ENCODE data around the gene R3HDM4.

R3HDM4 gene

GRCh38 chr19:926589-927350 lies 13.8 kb upstream of the R3HDM4 start:
- Histone ChIP-seq H3K27ac (ENCODE audit: low read depth, low read length, poor library complexity, severe bottlenecking) (no peak overlapping the region), H3K4me1 (ENCODE audit: insufficient read depth, low read length, severe bottlenecking) (peaks cover 21% of the 10 kb centered on the region), H3K4me2 (ENCODE audit: low read length) (peak overlapping the region; percentile 84), H3K9me2 (ENCODE audit: low read depth, low read length) (no peaks in the 10 kb centered on the region), H2AFZ (ENCODE audit: low read length) (no peak overlapping the region), H3K4me3 (ENCODE audit: low read depth, low read length, poor library complexity, severe bottlenecking) (peak overlapping the region; percentile 64), H3F3A (ENCODE audit: insufficient read depth, low read length) (no peaks in the 10 kb centered on the region), H3K9ac (ENCODE audit: low read length) (peak overlapping the region; percentile 37; the same call in 1 of the 2 replicates), H3K27me3 (ENCODE audit: insufficient read depth, low read length) (no peaks in the 10 kb centered on the region; the same call in none of the 2 replicates), H3K79me2 (ENCODE audit: insufficient read depth, low read length) (no peaks in the 10 kb centered on the region), H3K9me3 (ENCODE audit: low read length) (no peaks in the 10 kb centered on the region), H3K36me3 (ENCODE audit: insufficient read depth, low read length) (no peaks in the 10 kb centered on the region), H4K20me1 (ENCODE audit: insufficient read depth, low read length) (no peaks in the 10 kb centered on the region)
- TF ChIP-seq CTCF (IDR thresholded peaks at IDR 0.05; ENCODE audit: low read length) (no peak), EZH2 (IDR thresholded peaks at IDR 0.05; ENCODE audit: borderline replicate concordance, low read length) (no peak)

- Histone ChIP-seq H2AFZ (ENCODE audit: low read length) (no peak overlapping the region), H3K4me3 (ENCODE audit: low read depth, low read length, poor library complexity, severe bottlenecking) (peak overlapping the region; percentile 64), H3K27ac (ENCODE audit: low read depth, low read length, poor library complexity, severe bottlenecking) (no peak overlapping the region), H3K36me3 (ENCODE audit: insufficient read depth, low read length) (no peaks in the 10 kb centered on the region), H3K9me3 (ENCODE audit: low read length) (no peaks in the 10 kb centered on the region), H3K4me1 (ENCODE audit: insufficient read depth, low read length, severe bottlenecking) (peaks cover 21% of the 10 kb centered on the region), H4K20me1 (ENCODE audit: insufficient read depth, low read length) (no peaks in the 10 kb centered on the region), H3K9me2 (ENCODE audit: low read depth, low read length) (no peaks in the 10 kb centered on the region), H3K79me2 (ENCODE audit: insufficient read depth, low read length) (no peaks in the 10 kb centered on the region), H3K27me3 (ENCODE audit: insufficient read depth, low read length) (no peaks in the 10 kb centered on the region; the same call in none of the 2 replicates), H3F3A (ENCODE audit: insufficient read depth, low read length) (no peaks in the 10 kb centered on the region), H3K4me2 (ENCODE audit: low read length) (peak overlapping the region; percentile 84), H3K9ac (ENCODE audit: low read length) (peak overlapping the region; percentile 37; the same call in 1 of the 2 replicates)
- TF ChIP-seq EZH2 (IDR thresholded peaks at IDR 0.05; ENCODE audit: borderline replicate concordance, low read length), result no peak
- TF ChIP-seq CTCF (IDR thresholded peaks at IDR 0.05; ENCODE audit: low read length), result no peak
These were observed 13.2 kb upstream of the R3HDM4 start for GRCh38 chr19:926323-926588.

GRCh38 chr19:925526-926322 lies 12.7 kb upstream of the R3HDM4 start, which contains the start of gene ARID3A:
ARID3A (plus strand) TSS chr19:926035; CDS start chr19:929529, 3,494 bp downstream.
- Histone ChIP-seq H3F3A (ENCODE audit: insufficient read depth, low read length) (no peaks in the 10 kb centered on the region), H2AFZ (ENCODE audit: low read length) (no peak within 1 kb of the TSS), H3K36me3 (ENCODE audit: insufficient read depth, low read length) (no peaks in the 10 kb centered on the region), H3K4me2 (ENCODE audit: low read length) (peak within 1 kb of the TSS; percentile 84), H3K4me1 (ENCODE audit: insufficient read depth, low read length, severe bottlenecking) (peaks cover 23% of the 10 kb centered on the region), H3K27ac (ENCODE audit: low read depth, low read length, poor library complexity, severe bottlenecking) (peak within 1 kb of the TSS; percentile 19), H4K20me1 (ENCODE audit: insufficient read depth, low read length) (no peaks in the 10 kb centered on the region), H3K9ac (ENCODE audit: low read length) (peak within 1 kb of the TSS; percentile 52), H3K9me3 (ENCODE audit: low read length) (no peaks in the 10 kb centered on the region), H3K4me3 (ENCODE audit: low read depth, low read length, poor library complexity, severe bottlenecking) (peak within 1 kb of the TSS; percentile 64), H3K9me2 (ENCODE audit: low read depth, low read length) (no peaks in the 10 kb centered on the region), H3K27me3 (ENCODE audit: insufficient read depth, low read length) (no peaks in the 10 kb centered on the region; the same call in none of the 2 replicates), H3K79me2 (ENCODE audit: insufficient read depth, low read length) (no peaks in the 10 kb centered on the region)
- no peak for TF ChIP-seq CTCF (IDR thresholded peaks at IDR 0.05; ENCODE audit: low read length)
- no peak for TF ChIP-seq EZH2 (IDR thresholded peaks at IDR 0.05; ENCODE audit: borderline replicate concordance, low read length)

Data from OCI-LY1 (cell line).